ENCODE results near the gene ALG3.

DNA sequence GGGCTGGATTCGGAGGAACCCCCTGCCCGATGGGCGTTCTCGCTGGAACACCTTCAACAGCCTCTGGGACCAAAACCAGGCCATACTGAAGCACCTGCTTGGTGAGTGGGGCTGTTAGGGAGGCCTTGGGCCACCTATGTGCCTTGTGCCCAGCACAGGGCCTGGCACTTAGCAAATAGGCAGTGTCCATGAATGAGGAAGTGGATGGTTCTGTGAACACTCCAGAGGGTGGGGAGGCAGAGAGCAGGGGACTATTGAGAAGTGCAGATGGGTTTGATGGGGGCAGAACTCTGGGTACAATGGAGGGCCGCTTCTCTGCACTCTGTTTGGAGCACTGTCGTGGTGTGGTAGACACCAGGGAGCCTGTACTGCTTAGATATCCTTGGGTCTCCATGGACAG, 28.6 kb upstream of the ALG3 start:
- TF ChIP-seq, protein P1, sequence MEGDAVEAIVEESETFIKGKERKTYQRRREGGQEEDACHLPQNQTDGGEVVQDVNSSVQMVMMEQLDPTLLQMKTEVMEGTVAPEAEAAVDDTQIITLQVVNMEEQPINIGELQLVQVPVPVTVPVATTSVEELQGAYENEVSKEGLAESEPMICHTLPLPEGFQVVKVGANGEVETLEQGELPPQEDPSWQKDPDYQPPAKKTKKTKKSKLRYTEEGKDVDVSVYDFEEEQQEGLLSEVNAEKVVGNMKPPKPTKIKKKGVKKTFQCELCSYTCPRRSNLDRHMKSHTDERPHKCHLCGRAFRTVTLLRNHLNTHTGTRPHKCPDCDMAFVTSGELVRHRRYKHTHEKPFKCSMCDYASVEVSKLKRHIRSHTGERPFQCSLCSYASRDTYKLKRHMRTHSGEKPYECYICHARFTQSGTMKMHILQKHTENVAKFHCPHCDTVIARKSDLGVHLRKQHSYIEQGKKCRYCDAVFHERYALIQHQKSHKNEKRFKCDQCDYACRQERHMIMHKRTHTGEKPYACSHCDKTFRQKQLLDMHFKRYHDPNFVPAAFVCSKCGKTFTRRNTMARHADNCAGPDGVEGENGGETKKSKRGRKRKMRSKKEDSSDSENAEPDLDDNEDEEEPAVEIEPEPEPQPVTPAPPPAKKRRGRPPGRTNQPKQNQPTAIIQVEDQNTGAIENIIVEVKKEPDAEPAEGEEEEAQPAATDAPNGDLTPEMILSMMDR (IDR thresholded peaks at IDR 0.05 in 8 of 11, conservative IDR thresholded peaks at IDR 0.05 in 3 of 11), result no peak
- TF ChIP-seq POLR2A (IDR thresholded peaks at IDR 0.05) (no peak), POLR2AphosphoS5 (IDR thresholded peaks at IDR 0.05) (no peak)

All from spleen (tissue), 7 donors.